Measurements from ENCODE around the gene ATRNL1.

GRCh38 chr10:115909037-115909436 is 815.9 kb downstream of the ATRNL1 start:
- TF ChIP-seq L3MBTL2 (conservative IDR thresholded peaks at IDR 0.05) (no peak), FOXK2 (IDR thresholded peaks at IDR 0.05) (no peak), BHLHE40 (IDR thresholded peaks at IDR 0.05; ENCODE audit: borderline replicate concordance) (no peak), NFRKB (IDR thresholded peaks at IDR 0.05) (no peak), SUZ12 (IDR thresholded peaks at IDR 0.05) (no peak), FOXM1 (IDR thresholded peaks at IDR 0.05; ENCODE audit: borderline replicate concordance) (no peak), HDGF (IDR thresholded peaks at IDR 0.05; ENCODE audit: borderline replicate concordance) (no peak), FOXA1 (IDR thresholded peaks at IDR 0.05) (no peak), SP1 (IDR thresholded peaks at IDR 0.05) (no peak)
